NCI-H69 (cell line): ENCODE data around the gene EMCN.
"Not testable (repeated sequence)": the region's sequence is repeated elsewhere in the genome, so short reads cannot be mapped to it uniquely, and the experiment has no call there.

Experiments used
- DNase-seq: peaks from one replicate; lab custom pipeline; 2025; lab: John Stamatoyannopoulos, UW

The EMCN gene

DNA sequence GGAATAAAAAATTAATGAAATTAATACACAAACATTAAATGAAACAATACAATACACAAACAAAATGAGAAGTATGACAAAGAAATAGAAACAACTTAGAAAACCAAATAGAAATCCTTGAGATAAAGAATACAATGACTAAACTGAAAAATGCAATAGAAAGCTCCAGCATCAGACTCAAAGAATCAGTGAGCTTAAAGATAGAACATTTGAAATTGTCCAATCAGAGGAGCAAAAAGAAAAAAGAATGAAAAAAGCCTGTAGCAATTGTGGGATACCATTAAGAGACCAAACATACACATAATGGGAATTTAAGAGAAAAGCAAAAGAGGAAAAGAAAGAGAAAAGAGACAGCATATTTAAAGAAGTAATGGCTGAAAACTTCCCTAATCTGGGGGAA is 25.7 kb downstream of the EMCN start:
- no peak for DNase-seq

DNA sequence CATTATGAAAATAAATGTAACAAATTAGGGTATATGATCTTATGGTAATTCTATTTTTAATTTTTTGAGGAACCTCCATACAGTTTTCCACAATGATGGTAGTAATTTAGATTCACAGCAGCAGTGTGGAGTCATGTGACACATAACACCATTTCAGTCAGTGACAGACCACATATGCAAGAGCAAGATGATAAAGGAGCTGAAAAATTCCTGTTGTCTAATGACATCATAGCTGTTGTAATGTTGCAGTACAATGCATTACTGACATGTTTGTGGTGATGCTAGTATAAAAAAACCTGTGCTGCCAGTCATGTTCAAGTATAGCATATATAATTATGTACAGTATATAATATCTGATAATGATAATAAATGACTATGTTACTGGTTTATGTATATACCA is 28.5 kb downstream of the EMCN start:
- DNase-seq, result no peak

DNA sequence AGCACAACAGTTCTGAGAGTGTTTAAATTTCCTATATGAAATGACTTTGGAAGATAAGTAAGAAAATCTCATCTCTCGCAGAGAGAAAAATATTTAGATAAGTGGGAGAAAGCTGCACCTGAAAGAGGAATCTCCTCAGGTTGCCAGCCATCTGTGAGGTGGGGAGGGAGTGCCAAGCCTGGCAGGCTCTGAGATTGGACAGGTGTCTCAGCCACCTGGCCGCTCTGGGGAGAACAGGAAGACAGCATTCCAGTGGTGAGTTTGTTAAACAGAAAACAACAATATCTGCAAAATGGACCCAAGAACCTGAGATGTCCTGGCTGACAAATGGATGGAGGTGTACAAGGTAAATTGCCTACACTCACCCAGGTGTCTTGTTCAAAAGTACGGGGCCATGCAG is 31.3 kb downstream of the EMCN start:
- peak; percentile 39 for DNase-seq

DNA sequence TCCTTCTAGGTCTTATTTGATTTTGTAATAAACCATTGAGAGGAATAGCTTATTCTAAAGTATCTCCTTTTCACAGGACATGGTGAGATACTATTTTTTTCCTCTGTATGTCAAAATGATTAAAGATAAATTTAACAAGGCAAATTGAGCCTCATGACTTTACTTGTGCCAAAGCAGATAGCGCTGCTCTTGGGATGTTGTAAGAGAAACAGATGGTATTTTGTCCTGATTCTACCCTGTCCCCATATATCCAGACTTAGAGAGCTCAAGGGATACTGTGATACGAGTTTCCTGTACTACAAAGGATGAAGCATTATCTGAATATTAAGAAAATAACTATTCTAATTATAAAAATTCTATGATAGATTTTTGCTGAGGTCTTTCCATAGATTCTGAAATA is 34.0 kb downstream of the EMCN start:
- no peak for DNase-seq

DNA sequence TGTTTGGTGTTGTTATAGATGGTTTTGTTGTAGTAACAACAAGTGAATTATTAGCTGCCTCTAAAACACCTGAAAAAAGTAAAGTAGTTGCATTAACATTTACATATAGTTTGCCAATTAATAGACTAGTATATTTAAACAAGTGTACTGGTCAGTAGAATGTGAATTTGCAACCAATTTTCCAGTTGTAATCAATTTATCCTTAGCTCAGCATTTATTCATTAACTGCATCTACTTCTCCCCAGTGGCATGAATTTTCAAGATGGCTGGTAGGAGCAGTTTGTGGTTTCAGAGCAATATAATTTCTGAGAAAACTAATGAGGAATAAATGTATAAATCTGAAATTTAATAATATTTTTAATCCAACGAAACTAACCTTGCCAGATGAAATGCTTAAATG is 37.9 kb downstream of the EMCN start:
- no peak for DNase-seq

DNA sequence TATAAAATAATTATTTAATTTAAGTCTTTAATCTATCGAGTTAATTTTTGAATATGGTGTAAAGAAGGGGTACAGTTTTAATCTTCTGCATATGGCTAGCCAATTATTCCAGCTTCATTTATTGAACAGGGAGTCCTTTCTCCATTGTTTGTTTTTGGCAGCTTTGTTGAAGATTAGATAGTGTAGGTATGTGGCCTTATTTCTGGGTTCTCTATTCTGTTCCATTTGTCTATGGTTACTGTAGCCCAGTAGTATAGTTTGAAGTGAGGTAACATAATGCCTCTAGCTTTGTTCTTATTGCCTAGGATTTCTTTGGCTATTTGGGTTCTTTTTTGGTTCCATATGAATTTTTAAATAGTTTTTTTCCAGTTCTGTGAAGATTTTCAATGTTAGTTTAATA is 48.3 kb downstream of the EMCN start:
- DNase-seq, result no peak

DNA sequence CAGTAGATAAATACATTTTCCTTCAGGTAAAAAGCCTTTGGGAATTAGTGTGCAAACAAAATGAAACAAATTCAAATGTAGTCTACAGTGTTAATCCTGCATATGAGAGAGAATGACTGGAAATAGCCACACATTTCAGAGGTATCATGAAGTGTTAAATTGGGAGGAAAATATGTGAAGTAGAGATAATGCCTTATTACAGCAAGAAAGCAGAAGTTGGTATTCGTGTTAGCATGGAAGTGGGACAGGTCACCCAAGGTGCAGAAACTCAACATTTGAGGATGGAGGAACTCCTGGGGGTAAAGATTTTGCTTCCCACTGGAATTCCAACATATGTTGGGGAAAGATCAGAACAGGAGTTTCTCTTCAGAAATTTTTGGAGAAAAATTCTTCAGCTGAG is 51.3 kb downstream of the EMCN start:
- DNase-seq, result no peak

DNA sequence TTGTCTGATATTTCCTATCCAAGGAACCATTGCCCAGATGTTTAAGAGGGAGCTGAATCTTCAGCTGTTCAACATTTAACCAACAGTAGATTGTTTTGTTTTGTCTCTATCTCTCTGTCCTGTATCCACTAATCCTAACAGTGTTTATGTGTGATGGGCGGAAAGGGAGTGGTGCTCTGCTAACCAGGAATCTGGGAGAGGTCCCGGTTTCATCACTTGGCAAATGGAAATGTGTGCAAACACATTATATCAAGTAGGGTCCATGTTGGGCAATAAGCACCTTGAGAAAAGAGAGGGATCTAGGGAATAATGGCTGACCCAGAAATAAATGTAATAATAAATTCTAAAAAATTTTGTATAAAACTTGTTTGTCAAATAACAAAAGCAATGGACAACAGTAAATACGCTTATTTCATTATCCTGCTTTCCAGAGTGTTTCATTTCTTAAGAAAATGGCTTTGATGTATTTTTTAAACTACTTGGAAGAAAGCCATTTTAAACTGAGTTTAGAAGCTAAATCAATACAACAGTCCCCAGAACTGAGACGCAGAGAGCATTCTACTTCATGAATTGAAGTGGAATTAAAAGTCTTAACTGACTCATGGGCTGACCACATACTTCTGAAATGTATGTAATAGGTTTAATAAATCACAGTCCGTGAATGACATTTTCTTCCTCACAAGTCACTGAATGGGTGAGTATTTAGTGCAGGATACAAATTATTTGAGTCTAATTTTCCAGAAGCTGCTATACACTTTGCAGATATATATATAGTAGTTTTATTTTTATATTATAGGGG is 55.8 kb downstream of the EMCN start:
- no peak for DNase-seq

DNA sequence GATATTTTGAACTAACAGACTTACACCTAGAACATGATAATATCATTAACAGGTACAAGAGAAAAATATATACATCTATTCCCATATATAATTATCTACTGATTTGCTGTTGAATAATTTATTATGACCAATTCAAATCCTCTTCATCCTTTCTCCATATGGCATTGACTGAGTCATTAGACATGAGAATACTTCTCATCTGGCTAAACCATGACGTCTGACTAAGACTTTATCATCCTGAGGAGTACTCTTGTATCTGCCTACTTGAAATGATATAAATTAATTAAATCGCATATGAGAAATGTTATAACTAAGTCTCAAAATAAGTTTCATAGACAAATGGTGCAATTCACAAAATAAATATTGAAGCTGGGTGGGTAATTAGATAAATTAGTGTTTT is 67.4 kb downstream of the EMCN start:
- no peak for DNase-seq

DNA sequence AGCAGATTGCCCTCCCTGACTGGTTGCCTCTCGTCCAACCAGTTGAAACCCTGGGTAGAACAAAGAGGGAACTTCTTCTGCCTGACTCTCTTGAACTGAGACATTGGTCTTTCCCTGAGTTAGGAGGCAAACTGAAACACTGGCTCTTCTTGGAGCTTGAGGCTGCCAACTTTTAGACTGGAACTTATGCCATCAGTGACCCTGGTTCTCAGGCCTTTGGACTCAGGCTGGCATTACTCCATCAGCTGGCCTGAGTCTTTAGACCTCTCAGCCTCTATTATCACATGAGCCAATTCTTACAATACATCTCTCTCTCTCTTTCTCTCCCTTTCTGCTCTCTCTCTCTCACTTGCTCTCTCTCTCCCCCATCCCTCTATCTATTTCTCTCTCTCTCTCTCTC is 86.4 kb downstream of the EMCN start:
- DNase-seq, result no peak

DNA sequence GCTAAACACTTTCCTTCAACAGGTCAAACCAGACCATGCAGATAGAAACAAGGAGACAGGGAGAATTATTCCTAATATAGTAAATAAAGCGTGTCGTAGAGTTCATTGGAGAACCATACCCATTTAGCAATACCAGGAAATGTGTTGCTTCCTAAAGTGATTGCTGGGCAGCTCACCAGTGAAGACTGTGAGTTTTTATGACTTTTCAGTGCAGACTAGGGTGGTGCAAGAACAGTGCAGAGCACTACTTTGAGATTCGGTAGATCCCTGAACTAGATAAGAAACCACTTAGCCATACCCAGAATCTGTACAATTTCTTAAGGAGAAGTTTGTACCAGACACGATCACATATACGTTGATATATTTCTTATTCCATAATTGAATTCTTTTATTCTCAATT is 87.4 kb downstream of the EMCN start:
- no peak for DNase-seq

DNA sequence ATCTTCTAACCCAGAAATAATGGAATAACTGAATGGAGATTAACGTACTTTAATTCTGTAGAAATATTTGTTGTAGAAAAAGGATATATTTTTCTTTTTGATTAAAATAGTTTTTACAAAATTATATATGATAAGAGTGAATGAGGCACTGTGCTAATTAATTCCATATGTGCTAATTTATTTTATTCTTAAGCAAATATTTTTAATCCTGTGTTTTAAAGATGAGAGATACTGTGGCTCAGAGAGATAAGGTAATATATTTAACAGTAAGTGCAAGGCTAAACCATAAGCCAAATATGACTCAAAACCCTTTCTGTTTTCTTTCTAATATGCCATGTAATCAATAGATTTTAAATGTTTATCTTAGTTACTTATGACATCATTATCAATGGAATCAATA is 88.2 kb downstream of the EMCN start:
- no peak for DNase-seq

DNA sequence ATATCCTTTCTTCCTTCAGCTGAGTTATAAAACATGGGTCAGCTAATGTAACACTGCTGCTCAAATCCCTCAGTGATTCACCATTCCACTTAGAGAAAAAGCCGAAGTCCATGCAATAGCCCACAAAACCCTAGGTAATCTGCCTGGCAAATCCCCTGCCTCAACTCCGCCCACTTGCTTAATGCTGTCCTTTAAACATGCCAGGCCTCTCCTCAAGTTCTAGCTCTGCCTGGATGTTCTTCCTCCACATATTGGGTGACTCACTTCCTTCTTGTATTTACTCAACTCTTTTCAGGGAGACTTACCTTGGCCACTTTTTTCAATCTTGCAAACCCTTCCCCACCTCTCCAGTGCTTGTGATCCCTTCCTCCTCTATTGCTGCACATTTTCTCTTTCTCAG is 89.8 kb downstream of the EMCN start:
- no peak for DNase-seq

DNA sequence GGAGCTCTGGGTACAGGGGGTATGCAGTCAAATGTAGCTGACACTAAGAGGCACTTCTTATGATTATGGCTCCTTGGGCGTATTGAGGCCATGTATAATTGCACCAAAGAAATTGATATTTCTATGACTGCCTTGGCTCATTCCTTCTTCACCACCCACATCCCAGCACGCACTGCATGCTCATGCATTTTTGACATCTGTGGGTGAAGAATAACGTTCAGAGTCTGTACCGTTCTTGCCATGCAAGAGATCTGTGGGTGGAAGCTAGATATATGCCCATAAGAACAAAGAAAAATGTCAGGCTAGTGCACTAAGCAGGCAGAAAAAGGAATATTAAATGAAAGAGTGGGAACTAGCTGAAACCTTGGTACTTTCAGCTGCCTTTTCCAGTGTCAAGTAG is 93.4 kb downstream of the EMCN start:
- no peak for DNase-seq

DNA sequence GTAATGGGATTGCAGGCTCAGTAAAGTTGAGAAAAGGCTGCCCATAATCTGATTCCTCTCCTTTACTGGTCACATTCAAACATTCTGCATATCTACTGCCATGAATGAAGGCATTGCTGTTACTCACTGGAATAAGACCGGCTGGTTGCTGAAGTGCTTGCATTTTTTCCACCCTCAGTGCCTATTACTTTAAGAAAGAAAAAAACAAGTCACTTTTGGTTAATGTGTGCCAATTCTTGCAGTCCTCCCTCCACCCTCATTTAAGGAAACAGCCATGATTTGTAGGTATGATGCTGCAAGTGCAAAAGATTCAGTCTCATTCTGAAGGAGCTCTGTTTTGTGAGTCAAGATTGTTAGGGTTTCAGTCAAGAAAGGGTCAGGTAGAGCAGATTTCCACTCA is 94.9 kb downstream of the EMCN start:
- DNase-seq, result no peak

DNA sequence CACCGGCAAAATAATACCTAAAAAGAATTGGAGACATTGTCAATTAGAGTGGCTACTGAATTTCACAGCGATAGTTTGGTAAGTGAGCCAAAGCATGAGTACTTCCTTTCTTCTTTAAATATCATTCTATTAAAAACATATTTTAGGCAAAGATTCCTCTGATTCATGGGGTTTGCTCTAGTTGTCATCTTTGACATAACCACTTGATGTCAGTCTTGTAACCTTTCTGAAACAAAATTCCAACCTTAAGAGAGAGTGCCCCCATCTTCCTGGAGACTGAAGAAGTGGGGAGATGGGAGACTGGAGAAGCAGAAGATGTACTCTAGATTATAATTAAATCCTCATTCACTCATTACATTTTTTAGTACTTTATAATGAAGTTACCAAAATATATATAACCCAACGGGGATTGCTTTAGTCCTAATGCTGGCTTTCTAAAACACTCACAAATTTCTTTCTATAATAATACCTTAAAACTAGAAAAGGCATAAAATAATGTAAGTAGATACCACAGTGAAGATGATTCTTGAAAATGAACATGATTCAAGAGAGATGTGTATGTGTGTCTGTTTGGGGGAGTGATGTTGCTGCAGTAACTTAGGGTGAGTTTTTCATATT is 96.4 kb downstream of the EMCN start:
- DNase-seq, result peak; percentile 34

DNA sequence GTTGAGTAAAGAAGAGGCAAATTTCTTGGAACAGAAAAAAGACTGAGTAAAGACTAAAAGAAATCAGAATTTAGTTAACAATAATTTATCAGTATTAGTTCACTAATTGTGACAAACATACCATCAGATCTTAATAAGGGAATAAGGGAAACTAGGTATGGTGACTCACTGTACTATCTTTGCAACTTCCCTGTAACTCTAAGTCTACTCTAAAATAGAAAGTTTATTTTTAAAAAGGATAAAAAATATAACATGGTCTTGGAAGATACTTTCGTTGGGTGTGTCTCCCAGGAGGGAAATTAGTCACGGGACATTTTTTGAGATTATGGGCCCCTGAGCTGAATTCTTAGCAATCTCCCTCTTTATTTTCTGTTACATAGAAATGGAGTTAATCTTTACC is 97.3 kb downstream of the EMCN start:
- no peak for DNase-seq

DNA sequence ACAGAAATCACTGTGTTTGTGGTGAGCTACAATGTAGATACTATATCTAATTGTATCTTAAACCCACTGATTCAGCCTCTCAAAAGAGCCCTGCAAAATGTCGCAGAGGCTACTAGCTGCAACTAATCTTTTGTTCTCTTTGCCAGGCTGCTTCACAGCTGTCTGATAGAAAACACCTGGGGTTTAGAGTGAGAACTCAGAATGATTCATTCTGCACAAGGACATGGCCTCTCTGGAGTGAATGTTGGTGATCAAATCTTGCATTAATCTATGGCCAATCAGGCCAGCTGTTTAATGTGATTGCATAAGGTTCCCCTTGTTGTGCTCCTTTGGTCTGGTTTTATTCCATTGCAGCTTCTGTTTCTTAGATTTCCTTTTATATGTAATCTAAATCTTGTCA is 100.3 kb downstream of the EMCN start:
- peak; percentile 28 for DNase-seq

DNA sequence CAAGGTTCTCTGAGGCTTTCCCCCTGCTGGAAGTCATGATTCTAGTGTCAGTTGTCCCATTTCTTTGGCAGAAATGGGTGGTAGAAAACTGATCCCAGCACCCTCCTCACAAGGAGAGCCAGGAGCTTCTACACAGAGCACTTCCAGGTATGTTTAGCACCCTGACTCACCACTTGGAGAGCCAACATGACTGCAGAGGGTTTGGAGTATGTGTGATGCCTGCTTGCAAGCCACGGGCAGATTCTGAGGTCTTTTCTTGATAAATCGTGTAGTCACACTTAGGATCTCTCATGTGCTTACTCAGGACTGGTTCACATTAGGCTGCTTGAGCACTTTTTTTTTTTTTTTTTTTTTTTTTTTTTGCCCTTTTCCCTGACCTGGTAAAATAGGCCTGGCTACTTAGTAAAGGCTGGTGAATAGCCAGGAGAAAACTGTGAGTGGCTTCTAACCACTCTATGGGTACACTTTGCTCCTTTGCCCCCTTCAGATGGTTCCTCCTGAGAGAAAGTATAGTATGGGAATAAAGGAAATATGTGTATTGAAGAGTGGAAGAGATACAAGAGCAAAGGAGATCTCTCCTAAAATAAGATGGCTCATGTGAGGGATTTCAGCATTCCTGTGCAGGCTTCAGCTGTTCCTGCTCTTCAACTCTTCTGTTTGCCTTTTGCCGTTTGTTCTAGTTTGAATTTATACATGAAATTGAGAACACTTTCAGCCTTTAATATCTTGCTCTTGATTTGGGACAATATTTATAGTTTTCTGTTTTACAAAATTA is 103.6 kb downstream of the EMCN start:
- no peak for DNase-seq

DNA sequence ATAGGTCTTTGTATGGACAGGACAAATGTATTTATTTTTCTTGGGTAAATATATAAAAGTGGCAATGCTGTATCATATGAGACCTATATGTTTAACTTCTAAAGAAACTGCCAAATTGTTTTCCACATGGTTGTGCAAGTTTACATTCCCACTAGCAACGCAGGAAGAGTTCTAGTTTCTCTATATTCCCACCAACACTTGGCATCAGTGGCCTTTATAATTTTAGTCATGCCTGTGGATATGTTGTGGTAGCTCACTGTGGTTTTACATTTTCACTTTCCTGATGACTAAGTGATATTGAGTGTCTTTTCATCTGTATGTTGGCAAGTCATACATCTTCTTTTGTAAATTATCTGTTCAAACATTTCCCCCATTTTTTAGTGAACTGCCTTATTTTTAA is 126.0 kb downstream of the EMCN start:
- no peak for DNase-seq

DNA sequence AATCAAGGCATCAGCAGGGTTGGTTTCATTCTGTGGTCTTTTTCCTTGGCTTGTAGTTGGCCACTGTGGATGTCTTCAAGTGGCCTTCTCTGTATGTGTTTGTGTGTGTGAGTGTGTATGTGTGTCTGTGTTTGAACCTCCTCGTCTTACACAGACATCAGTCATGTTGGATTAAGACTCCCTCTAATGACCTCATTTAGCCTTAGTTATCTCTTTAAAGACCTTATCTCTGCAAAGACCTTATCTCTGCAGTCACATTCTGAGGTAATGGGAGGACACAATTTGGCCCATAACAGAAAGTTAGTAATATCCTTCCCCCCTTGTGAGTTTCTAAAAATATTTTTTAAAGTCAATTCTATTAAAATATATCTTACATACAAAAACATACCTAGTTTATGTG is 126.7 kb downstream of the EMCN start:
- DNase-seq, result no peak

DNA sequence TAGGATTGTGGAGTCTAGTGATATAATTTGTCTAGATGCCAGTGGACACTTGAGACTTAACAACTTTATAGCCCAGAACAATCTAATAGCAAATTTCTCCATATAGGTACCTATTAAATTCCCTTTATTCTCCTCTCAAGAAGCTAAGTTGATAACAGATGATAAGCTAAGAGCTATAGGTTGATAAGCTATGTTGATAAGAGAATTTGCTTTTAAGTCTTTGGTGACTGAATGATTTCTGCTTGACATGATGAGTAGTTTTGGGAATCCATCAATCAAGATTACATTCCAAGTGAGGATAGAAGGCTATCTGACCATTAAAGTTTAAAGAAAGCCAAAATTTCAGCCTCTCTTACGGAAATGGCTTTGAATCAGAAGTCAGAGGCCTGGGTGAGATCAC is 131.6 kb downstream of the EMCN start:
- no peak for DNase-seq

DNA sequence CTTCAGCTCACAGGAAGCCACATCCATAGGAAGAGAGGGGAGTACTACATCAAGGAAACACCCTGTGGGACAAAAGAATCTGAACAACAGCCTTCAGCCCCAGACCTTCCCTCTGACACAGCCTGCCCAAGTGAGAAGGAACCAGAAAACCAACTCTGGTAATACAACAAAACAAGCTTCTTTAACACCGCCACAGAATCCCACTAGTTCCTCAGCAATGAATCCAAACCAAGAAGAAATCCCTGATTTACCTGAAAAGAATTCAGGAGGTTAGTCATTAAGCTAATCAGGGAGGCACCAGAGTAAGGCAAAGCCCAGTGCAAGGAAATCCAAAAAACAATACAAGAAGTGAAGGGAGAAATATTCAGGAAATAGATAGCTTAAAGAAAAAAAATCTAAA is 137.4 kb downstream of the EMCN start:
- not testable (repeated sequence) for DNase-seq
